ENCODE results near the gene UGCG.
"Not testable (repeated sequence)": the region's sequence is repeated elsewhere in the genome, so short reads cannot be mapped to it uniquely, and the experiment has no call there.

The UGCG gene

GRCh38 chr9:111943746-111944145 is 47.1 kb downstream of the UGCG start:
- Mint-ChIP-seq H3K27ac (no peak overlapping the region), H3K4me3 (no peak overlapping the region), H3K4me1 (ENCODE audit: low read depth) (peaks cover 24% of the 10 kb centered on the region), H3K27me3 (ENCODE audit: low read depth) (peaks cover 15% of the 10 kb centered on the region), H3K9me3 (peaks cover 4% of the 10 kb centered on the region), H3K36me3 (ENCODE audit: low read depth) (peaks cover 7% of the 10 kb centered on the region)

GRCh38 chr9:111944241-111944866 is 47.7 kb downstream of the UGCG start:
- Mint-ChIP-seq H3K4me3 (no peak overlapping the region), H3K36me3 (ENCODE audit: low read depth) (peaks cover 2% of the 10 kb centered on the region), H3K9me3 (no peaks in the 10 kb centered on the region), H3K27me3 (ENCODE audit: low read depth) (peaks cover 15% of the 10 kb centered on the region), H3K4me1 (ENCODE audit: low read depth) (peaks cover 20% of the 10 kb centered on the region), H3K27ac (no peak overlapping the region)

DNA sequence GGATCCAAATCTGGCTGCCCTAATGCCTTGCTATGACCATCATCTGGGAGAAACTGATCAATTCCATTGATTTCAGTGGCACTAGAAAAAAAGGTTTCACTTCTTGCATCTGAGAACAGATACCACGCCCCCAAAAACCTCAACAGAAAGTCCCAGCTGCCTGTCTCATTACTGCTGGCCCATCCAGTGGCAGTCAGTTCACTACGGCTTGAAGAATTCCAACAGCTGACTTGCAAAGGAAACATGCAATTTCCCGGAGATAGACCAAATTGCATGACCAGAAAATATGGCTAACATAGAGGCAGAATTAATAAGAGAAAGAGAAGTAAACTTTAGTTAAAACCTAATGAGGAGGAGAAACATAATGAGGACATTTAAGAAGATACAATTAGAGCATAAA is 48.6 kb downstream of the UGCG start:
- no peak overlapping the region for H3K4me3 Mint-ChIP-seq

GRCh38 chr9:111948109-111948508 is 51.5 kb downstream of the UGCG start:
- H3K27me3 Mint-ChIP-seq (ENCODE audit: low read depth) = peaks cover 15% of the 10 kb centered on the region
- H3K4me3 Mint-ChIP-seq; H3K36me3 Mint-ChIP-seq (ENCODE audit: low read depth); H3K27ac Mint-ChIP-seq; H3K9me3 Mint-ChIP-seq: not testable (repeated sequence)
- peaks cover 18% of the 10 kb centered on the region for H3K4me1 Mint-ChIP-seq (ENCODE audit: low read depth)

More for the DNA sequence above, 48.6 kb downstream of the UGCG start:
- Mint-ChIP-seq H3K27ac (no peak overlapping the region), H3K4me1 (ENCODE audit: low read depth) (peaks cover 21% of the 10 kb centered on the region), H3K9me3 (no peaks in the 10 kb centered on the region), H3K36me3 (ENCODE audit: low read depth) (peaks cover 2% of the 10 kb centered on the region), H3K27me3 (ENCODE audit: low read depth) (peaks cover 15% of the 10 kb centered on the region)

DNA sequence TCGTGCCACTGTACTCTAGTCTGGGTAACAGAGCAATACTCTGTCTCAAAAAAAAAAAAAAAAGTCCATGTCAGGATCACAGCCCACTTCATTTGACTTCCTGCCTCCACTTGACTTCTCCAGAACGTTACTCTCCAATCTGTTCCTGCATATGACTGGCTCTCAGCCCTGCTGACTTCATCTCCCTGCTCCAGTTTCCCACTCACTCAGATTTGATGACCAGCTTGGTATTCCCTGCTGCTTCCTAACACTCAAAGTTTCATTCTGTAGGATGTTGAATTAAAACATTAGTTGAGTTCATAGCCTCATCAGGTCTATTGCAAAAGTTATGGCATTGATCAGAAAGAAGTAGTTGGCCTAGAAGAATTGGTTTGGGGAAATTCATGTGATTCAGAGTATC is 52.3 kb downstream of the UGCG start:
- Mint-ChIP-seq H3K4me3 (no peak overlapping the region), H3K27me3 (ENCODE audit: low read depth) (peaks cover 19% of the 10 kb centered on the region), H3K36me3 (ENCODE audit: low read depth) (no peaks in the 10 kb centered on the region), H3K9me3 (no peaks in the 10 kb centered on the region), H3K4me1 (ENCODE audit: low read depth) (peaks cover 18% of the 10 kb centered on the region), H3K27ac (no peak overlapping the region)

GRCh38 chr9:111949919-111950318 is 53.3 kb downstream of the UGCG start:
- Mint-ChIP-seq H3K27me3 (ENCODE audit: low read depth) (peaks cover 21% of the 10 kb centered on the region), H3K27ac (no peak overlapping the region)

GRCh38 chr9:111952559-111952958 is 55.9 kb downstream of the UGCG start:
- Mint-ChIP-seq H3K27ac (no peak overlapping the region), H3K4me1 (ENCODE audit: low read depth) (peaks cover 6% of the 10 kb centered on the region), H3K27me3 (ENCODE audit: low read depth) (peaks cover 16% of the 10 kb centered on the region), H3K36me3 (ENCODE audit: low read depth) (no peaks in the 10 kb centered on the region), H3K4me3 (no peak overlapping the region), H3K9me3 (no peaks in the 10 kb centered on the region)

More at GRCh38 chr9:111949919-111950318, 53.3 kb downstream of the UGCG start:
- Mint-ChIP-seq H3K4me3 (no peak overlapping the region), H3K4me1 (ENCODE audit: low read depth) (peaks cover 12% of the 10 kb centered on the region), H3K36me3 (ENCODE audit: low read depth) (no peaks in the 10 kb centered on the region), H3K9me3 (no peaks in the 10 kb centered on the region)

DNA sequence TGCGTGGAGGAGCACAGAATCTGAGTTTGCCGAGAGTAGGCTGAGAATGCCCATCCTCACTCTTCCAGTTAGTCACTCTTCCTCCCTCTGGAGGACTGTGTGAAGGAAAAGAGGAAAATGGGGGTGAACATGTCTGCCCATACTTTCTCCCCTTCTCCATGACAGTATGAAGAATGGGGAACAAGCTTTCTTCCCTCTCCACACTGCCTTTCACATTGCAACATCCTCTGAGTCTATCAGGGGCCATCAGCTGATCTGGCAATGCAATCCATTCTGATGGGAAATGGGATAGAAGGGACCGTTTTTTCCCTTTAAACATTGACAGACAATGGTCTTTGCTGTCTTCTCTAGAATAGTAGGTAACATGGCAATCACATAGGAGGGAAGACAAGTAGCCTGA is 56.8 kb downstream of the UGCG start:
- Mint-ChIP-seq H3K4me1 (ENCODE audit: low read depth) (peaks cover 15% of the 10 kb centered on the region), H3K27ac (no peak overlapping the region), H3K27me3 (ENCODE audit: low read depth) (peaks cover 20% of the 10 kb centered on the region), H3K9me3 (no peaks in the 10 kb centered on the region), H3K36me3 (ENCODE audit: low read depth) (no peaks in the 10 kb centered on the region), H3K4me3 (no peak overlapping the region)

DNA sequence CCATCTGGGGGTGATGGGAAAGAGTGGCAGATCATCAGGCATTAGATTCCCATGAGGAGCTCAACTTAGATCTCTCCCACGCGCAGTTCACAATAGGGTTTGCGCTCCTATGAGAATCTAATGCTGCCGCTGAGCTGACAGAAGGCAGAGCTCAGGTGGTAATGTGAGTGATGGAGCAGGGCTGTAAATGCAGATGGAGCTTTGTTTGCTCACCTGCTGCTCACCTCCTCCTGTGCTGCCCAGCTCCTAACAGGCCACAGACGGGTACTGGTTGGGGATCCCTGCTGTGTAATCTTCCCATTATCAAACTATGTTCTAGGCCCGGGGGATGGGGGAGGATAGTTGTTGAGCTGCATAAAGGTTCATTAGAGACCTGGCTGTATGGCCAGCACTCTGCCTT is 58.4 kb downstream of the UGCG start:
- Mint-ChIP-seq H3K27ac (no peak overlapping the region), H3K36me3 (ENCODE audit: low read depth) (peaks cover 2% of the 10 kb centered on the region), H3K27me3 (ENCODE audit: low read depth) (peaks cover 32% of the 10 kb centered on the region), H3K4me1 (ENCODE audit: low read depth) (peaks cover 16% of the 10 kb centered on the region), H3K9me3 (no peaks in the 10 kb centered on the region), H3K4me3 (no peak overlapping the region)

DNA sequence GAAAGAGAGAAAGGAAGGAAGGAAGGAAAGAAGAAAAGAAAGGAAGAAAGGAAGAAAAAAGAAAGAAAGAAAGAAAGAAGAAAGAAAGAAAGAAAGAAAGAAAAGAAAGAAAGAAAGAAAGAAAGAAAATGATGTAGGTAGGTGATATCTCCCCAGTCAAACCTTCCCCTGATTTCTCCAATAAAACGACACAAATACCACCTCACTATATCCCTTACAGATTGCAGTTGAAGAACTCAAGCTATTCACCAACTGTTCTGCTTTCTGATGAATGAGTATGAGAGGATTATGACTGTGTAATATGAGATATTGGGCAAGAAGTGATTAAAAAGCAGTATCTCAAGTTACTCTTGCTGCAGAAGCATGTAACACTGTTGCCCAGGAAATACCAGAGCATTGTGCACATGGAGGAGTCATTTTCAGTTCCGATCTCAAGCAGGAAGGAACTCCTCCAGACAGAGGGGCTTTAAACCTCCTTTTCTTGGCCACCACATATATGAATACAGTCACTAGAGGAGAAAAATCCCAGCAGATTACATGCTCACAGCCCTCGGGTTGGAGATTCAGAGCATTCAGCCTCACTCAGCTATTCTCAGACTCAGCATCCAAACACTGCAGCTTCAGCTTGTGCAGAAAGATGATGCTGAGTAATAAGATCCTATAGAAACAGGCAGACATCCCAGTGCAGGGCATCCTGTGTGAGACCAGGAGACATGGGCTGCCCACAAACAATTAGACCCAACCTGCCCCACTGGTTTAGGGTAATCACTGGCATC is 61.4 kb downstream of the UGCG start:
- H3K36me3 Mint-ChIP-seq (ENCODE audit: low read depth) = peaks cover 2% of the 10 kb centered on the region
- peaks cover 16% of the 10 kb centered on the region for H3K4me1 Mint-ChIP-seq (ENCODE audit: low read depth)
- no peaks in the 10 kb centered on the region for H3K9me3 Mint-ChIP-seq
- no peak overlapping the region for H3K27ac Mint-ChIP-seq
- peaks cover 46% of the 10 kb centered on the region for H3K27me3 Mint-ChIP-seq (ENCODE audit: low read depth)
- H3K4me3 Mint-ChIP-seq = peak overlapping the region; percentile 60

DNA sequence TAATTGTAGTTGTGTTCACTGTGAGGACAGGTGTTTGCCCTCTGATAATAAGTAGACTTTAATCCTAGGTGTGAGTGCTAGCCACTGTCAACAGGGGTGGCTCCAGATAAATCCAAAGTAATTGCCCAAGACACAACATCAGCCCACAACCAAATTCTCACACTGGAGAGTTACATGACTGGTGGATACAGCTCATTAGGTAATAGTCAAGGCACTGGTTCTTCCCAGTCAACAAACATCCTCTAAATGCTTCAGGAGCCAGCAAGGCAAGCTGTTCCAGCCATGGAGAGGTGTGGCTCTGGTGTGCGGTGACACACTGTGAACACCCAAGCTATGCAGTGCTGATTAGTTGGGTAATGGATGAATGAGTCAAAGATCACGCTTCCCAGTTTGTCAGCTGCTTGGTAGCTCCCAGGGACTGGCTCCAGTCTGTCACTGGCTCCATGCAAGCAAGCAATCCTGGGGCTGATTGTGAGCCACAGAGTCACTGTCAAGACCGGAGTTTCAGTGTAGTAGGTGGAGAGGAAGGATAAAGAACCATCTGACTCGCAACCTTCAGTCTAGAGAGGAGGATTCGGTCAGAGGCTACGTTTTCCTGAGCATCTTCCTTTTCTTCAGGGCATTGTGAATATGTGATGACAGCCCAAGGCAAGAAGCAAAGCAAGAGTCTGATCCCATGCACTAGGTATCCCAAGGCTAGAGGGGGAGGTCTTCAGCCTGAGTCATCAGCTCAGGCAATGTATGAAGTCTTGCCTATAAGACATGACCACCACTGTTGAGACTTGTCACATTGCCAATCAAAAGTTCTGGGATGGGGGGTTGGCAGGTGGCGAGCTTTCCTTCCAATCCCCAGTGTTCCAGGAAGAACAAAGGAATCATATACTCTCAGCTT is 63.1 kb downstream of the UGCG start:
- H3K27ac Mint-ChIP-seq = no peak overlapping the region
- H3K9me3 Mint-ChIP-seq = no peaks in the 10 kb centered on the region
- H3K4me1 Mint-ChIP-seq (ENCODE audit: low read depth) = peaks cover 16% of the 10 kb centered on the region
- no peak overlapping the region for H3K4me3 Mint-ChIP-seq
- H3K36me3 Mint-ChIP-seq (ENCODE audit: low read depth) = peaks cover 2% of the 10 kb centered on the region
- peaks cover 46% of the 10 kb centered on the region for H3K27me3 Mint-ChIP-seq (ENCODE audit: low read depth)

GRCh38 chr9:111960485-111960884 is 63.9 kb downstream of the UGCG start:
- H3K36me3 Mint-ChIP-seq (ENCODE audit: low read depth); H3K27ac Mint-ChIP-seq; H3K4me3 Mint-ChIP-seq; H3K9me3 Mint-ChIP-seq: not testable (repeated sequence)
- Mint-ChIP-seq H3K27me3 (ENCODE audit: low read depth) (peaks cover 39% of the 10 kb centered on the region), H3K4me1 (ENCODE audit: low read depth) (peaks cover 18% of the 10 kb centered on the region)

DNA sequence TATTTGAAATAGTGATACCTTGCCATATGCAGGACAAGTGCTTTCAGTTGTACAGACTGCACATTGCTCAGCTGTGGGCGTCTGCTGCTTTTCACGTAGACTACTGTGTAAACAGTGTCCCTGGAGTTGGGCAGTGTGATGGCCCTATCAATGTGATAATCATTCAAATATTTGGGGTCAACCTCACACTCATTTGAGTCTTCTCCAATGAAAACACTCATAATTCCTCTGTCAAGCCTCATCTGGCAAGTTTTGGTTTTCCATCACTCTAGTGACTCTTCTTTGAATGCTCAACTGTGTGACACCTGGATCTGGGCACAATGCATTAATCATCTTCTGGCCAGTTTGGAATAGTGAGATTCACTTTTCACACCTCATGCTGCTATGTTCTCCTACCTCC is 64.4 kb downstream of the UGCG start:
- Mint-ChIP-seq H3K27ac (no peak overlapping the region), H3K27me3 (ENCODE audit: low read depth) (peaks cover 38% of the 10 kb centered on the region), H3K9me3 (no peaks in the 10 kb centered on the region), H3K36me3 (ENCODE audit: low read depth) (peaks cover 2% of the 10 kb centered on the region), H3K4me3 (no peak overlapping the region), H3K4me1 (ENCODE audit: low read depth) (peaks cover 20% of the 10 kb centered on the region)

GRCh38 chr9:111961575-111961974 is 65.0 kb downstream of the UGCG start:
- Mint-ChIP-seq H3K27ac (no peak overlapping the region), H3K36me3 (ENCODE audit: low read depth) (peaks cover 2% of the 10 kb centered on the region), H3K4me1 (ENCODE audit: low read depth) (peaks cover 17% of the 10 kb centered on the region), H3K9me3 (no peaks in the 10 kb centered on the region), H3K4me3 (no peak overlapping the region), H3K27me3 (ENCODE audit: low read depth) (peaks cover 38% of the 10 kb centered on the region)

Data from T-helper 1 cell treated with Interleukin-12 subunit alpha and Interleukin-12 subunit beta and Interleukin-4 antibody, amounts not matched to agents 30 μg/mL and 1 μg/mL, for 36 hours (primary cell).